Measurements from ENCODE around the gene PIP5K1B. TPM values are rescaled to one million over a fixed set of nuclear protein-coding genes. Genes with fewer than 3 reads are reported as not detected.
A peak's percentile ranks its signal among the peaks of the same experiment; 100 is the strongest.

PIP5K1B gene
- total RNA-seq, 1 donor from 2014 or later, result 1.3 TPM

DNA sequence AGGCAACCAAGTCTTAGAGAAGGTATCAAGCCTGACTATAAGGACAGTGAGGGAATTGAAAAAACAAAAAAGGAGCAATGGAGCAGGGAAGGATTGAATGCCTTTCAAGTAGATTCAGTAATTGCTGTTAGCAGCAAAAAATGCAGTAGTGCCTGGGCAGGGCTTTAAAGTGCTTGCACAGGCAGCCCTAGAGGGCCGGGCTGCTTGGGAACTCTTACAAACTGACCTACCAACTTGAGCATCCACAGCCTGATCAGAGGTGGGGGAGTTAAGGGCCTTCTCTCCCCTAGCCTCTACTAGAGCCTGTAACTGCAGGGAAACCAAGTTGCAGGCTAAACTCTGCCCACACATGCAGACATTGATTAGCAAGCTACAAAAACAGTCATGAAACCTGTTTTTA, 349.9 kb downstream of the PIP5K1B start:
- no peaks in the 10 kb centered on the region for H3K9me3 Mint-ChIP-seq (ENCODE audit: unreplicated experiment)
- Histone ChIP-seq H3K27ac (ENCODE audit: low read depth, low read length) (no peak overlapping the region), H3K27me3 (ENCODE audit: insufficient read depth, low read length) (no peaks in the 10 kb centered on the region), H3K9ac (ENCODE audit: low read length) (no peak overlapping the region), H3K4me3 (ENCODE audit: insufficient read depth, low read depth, low read length) (no peak overlapping the region), H3K4me2 (ENCODE audit: low read length) (no peak overlapping the region), H3K9me3 (ENCODE audit: insufficient read depth, low read depth, low read length) (no peaks in the 10 kb centered on the region), H3K4me1 (ENCODE audit: insufficient read depth, low read length) (no peaks in the 10 kb centered on the region), H3K36me3 (ENCODE audit: insufficient read depth, low read length) (peaks cover 1% of the 10 kb centered on the region), H2AFZ (ENCODE audit: low read depth, low read length) (no peak overlapping the region), H4K20me1 (ENCODE audit: insufficient read depth, low read length) (no peaks in the 10 kb centered on the region), H3K79me2 (ENCODE audit: insufficient read depth, low read length) (no peaks in the 10 kb centered on the region)
- no peaks in the 10 kb centered on the region for H3K27me3 Mint-ChIP-seq (ENCODE audit: low read depth, unreplicated experiment)
- H3K4me1 Mint-ChIP-seq (ENCODE audit: low read depth, unreplicated experiment), result peaks cover 2% of the 10 kb centered on the region
- TF ChIP-seq, protein P1, sequence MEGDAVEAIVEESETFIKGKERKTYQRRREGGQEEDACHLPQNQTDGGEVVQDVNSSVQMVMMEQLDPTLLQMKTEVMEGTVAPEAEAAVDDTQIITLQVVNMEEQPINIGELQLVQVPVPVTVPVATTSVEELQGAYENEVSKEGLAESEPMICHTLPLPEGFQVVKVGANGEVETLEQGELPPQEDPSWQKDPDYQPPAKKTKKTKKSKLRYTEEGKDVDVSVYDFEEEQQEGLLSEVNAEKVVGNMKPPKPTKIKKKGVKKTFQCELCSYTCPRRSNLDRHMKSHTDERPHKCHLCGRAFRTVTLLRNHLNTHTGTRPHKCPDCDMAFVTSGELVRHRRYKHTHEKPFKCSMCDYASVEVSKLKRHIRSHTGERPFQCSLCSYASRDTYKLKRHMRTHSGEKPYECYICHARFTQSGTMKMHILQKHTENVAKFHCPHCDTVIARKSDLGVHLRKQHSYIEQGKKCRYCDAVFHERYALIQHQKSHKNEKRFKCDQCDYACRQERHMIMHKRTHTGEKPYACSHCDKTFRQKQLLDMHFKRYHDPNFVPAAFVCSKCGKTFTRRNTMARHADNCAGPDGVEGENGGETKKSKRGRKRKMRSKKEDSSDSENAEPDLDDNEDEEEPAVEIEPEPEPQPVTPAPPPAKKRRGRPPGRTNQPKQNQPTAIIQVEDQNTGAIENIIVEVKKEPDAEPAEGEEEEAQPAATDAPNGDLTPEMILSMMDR (IDR thresholded peaks at IDR 0.05; ENCODE audit: insufficient read depth, low read depth, low read length), result no peak
- TF ChIP-seq EZH2 (IDR thresholded peaks at IDR 0.05; ENCODE audit: insufficient read depth, low read length), result no peak
- H3K4me3 Mint-ChIP-seq (ENCODE audit: unreplicated experiment), result no peak overlapping the region
- DNase-seq (ENCODE audit: low read depth) (no peak), FAIRE-seq (no peak)
- no peak overlapping the region for H3K27ac Mint-ChIP-seq (ENCODE audit: unreplicated experiment)
- peaks cover 10% of the 10 kb centered on the region for H3K36me3 Mint-ChIP-seq (ENCODE audit: low read depth, unreplicated experiment)

DNA sequence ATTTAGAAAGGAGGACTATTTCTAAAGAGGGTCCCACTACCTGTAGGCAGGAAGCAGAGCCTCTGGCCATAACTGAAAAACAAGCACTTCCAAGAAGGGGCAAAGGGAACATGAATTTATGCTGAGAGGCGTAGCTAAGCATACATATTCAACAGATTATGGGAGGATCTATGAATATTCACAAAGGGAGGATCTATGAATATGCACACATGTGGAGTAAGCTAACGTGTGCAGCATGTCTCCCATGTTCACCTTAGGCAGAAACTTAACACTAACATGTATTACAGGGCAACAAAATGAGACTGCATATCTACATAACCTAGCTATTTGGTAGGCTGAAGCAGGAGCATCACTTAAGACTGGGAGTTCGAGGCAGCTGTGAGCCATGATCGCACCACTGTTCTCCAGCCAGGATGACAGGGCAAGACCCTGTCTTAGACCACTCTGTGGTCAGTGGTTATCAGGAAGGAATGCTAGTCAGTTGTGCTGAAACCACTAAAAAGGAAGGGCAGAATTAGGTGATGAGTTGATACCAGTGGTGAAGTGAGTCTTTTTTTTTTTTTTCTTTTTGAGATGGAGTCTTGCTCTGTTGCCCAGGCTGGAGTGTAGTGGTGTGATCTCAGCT, 351.3 kb downstream of the PIP5K1B start:
- Mint-ChIP-seq H3K27me3 (ENCODE audit: low read depth, unreplicated experiment) (no peaks in the 10 kb centered on the region), H3K27ac (ENCODE audit: unreplicated experiment) (no peak overlapping the region), H3K36me3 (ENCODE audit: low read depth, unreplicated experiment) (peaks cover 11% of the 10 kb centered on the region), H3K4me3 (ENCODE audit: unreplicated experiment) (no peak overlapping the region), H3K4me1 (ENCODE audit: low read depth, unreplicated experiment) (peaks cover 2% of the 10 kb centered on the region), H3K9me3 (ENCODE audit: unreplicated experiment) (no peaks in the 10 kb centered on the region)
- Histone ChIP-seq H3K4me2 (ENCODE audit: low read length) (no peak overlapping the region), H3K79me2 (ENCODE audit: insufficient read depth, low read length) (no peaks in the 10 kb centered on the region), H3K27me3 (ENCODE audit: insufficient read depth, low read length) (no peaks in the 10 kb centered on the region), H3K9ac (ENCODE audit: low read length) (no peak overlapping the region), H3K4me1 (ENCODE audit: insufficient read depth, low read length) (no peaks in the 10 kb centered on the region), H3K4me3 (ENCODE audit: insufficient read depth, low read depth, low read length) (no peak overlapping the region), H3K36me3 (ENCODE audit: insufficient read depth, low read length) (no peaks in the 10 kb centered on the region), H2AFZ (ENCODE audit: low read depth, low read length) (no peak overlapping the region), H3K9me3 (ENCODE audit: insufficient read depth, low read depth, low read length) (no peaks in the 10 kb centered on the region), H3K27ac (ENCODE audit: low read depth, low read length) (no peak overlapping the region), H4K20me1 (ENCODE audit: insufficient read depth, low read length) (no peaks in the 10 kb centered on the region)
- DNase-seq (ENCODE audit: low read depth) (peak; percentile 33), FAIRE-seq (no peak)
- TF ChIP-seq EZH2 (IDR thresholded peaks at IDR 0.05; ENCODE audit: insufficient read depth, low read length), result no peak
- TF ChIP-seq, protein P1 (IDR thresholded peaks at IDR 0.05; ENCODE audit: insufficient read depth, low read depth, low read length), result no peak

DNA sequence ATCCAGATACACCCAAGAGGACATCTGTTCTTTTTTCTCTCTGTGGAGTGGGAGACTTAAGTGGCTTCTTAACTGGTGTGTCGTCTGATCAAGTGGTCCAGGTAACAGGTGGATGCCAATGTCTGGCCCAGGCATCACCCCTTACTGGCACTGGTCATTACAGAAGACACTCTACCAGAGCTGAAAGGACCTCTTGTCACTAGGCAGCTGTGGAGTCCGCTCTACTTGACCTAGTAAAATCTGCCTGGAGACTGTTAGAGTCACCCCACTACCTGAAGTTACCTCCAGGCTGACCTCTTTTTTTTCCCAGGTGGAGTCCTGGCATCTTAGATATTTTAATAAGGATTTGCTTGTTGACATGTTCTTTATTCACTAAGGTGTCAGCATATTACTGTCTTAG, 353.1 kb downstream of the PIP5K1B start:
- Histone ChIP-seq H3K27me3 (ENCODE audit: insufficient read depth, low read length) (no peaks in the 10 kb centered on the region), H3K4me3 (ENCODE audit: insufficient read depth, low read depth, low read length) (no peak overlapping the region), H3K4me2 (ENCODE audit: low read length) (no peak overlapping the region), H3K27ac (ENCODE audit: low read depth, low read length) (no peak overlapping the region), H3K4me1 (ENCODE audit: insufficient read depth, low read length) (no peaks in the 10 kb centered on the region), H2AFZ (ENCODE audit: low read depth, low read length) (no peak overlapping the region), H3K36me3 (ENCODE audit: insufficient read depth, low read length) (no peaks in the 10 kb centered on the region), H4K20me1 (ENCODE audit: insufficient read depth, low read length) (no peaks in the 10 kb centered on the region), H3K79me2 (ENCODE audit: insufficient read depth, low read length) (no peaks in the 10 kb centered on the region), H3K9me3 (ENCODE audit: insufficient read depth, low read depth, low read length) (no peaks in the 10 kb centered on the region), H3K9ac (ENCODE audit: low read length) (no peak overlapping the region)
- TF ChIP-seq, protein P1 (IDR thresholded peaks at IDR 0.05; ENCODE audit: insufficient read depth, low read depth, low read length), result no peak
- no peak for TF ChIP-seq EZH2 (IDR thresholded peaks at IDR 0.05; ENCODE audit: insufficient read depth, low read length)
- no peaks in the 10 kb centered on the region for H3K9me3 Mint-ChIP-seq (ENCODE audit: unreplicated experiment)
- no peak overlapping the region for H3K27ac Mint-ChIP-seq (ENCODE audit: unreplicated experiment)
- no peak overlapping the region for H3K4me3 Mint-ChIP-seq (ENCODE audit: unreplicated experiment)
- peaks cover 11% of the 10 kb centered on the region for H3K36me3 Mint-ChIP-seq (ENCODE audit: low read depth, unreplicated experiment)
- H3K27me3 Mint-ChIP-seq (ENCODE audit: low read depth, unreplicated experiment), result no peaks in the 10 kb centered on the region
- H3K4me1 Mint-ChIP-seq (ENCODE audit: low read depth, unreplicated experiment), result peaks cover 2% of the 10 kb centered on the region
- no peak for FAIRE-seq
- no peak for DNase-seq (ENCODE audit: low read depth)

Measured in astrocyte (in vitro differentiated cells and primary cell).